Cerebellar cortex (tissue), 1 donor: Measurements from ENCODE around the gene SUMO4.

Experiments
- DNase-seq: peaks from one replicate; pipeline ENCODE4 v3.0.0-alpha.2; 2015; ENCODE audit warnings: low spot score

The SUMO4 gene

GRCh38 chr6:149389509-149390297 lies 10.4 kb upstream of the SUMO4 start:
- no peak for DNase-seq

- no peak for DNase-seq
These were observed 8.0 kb upstream of the SUMO4 start for GRCh38 chr6:149392093-149392492.

GRCh38 chr6:149392535-149392934 lies 7.5 kb upstream of the SUMO4 start:
- DNase-seq, result no peak

- DNase-seq, result no peak
These were observed 6.9 kb upstream of the SUMO4 start for GRCh38 chr6:149393002-149393679.

GRCh38 chr6:149395185-149395584 lies 4.9 kb upstream of the SUMO4 start:
- DNase-seq, result no peak

- no peak for DNase-seq
These were observed 2.7 kb upstream of the SUMO4 start for GRCh38 chr6:149397384-149397783.

- DNase-seq, result no peak
These were observed 3.5 kb downstream of the SUMO4 start for GRCh38 chr6:149403534-149403933.

- no peak for DNase-seq
These were observed 6.0 kb downstream of the SUMO4 start for GRCh38 chr6:149405823-149406765.

- DNase-seq, result no peak
These were observed 9.6 kb downstream of the SUMO4 start for GRCh38 chr6:149409617-149410016.

GRCh38 chr6:149410557-149410956 lies 10.5 kb downstream of the SUMO4 start:
- no peak for DNase-seq

GRCh38 chr6:149414009-149414408 lies 13.9 kb downstream of the SUMO4 start:
- no peak for DNase-seq

GRCh38 chr6:149414821-149415220 lies 14.8 kb downstream of the SUMO4 start:
- no peak for DNase-seq

GRCh38 chr6:149419696-149420404 lies 19.8 kb downstream of the SUMO4 start:
- DNase-seq, result no peak

- DNase-seq, result no peak
These were observed 21.1 kb downstream of the SUMO4 start for GRCh38 chr6:149421132-149421531.

GRCh38 chr6:149422581-149422980 lies 22.5 kb downstream of the SUMO4 start:
- DNase-seq, result no peak

- DNase-seq, result no peak
These were observed 23.9 kb downstream of the SUMO4 start for GRCh38 chr6:149423964-149424440.

- no peak for DNase-seq
These were observed 25.2 kb downstream of the SUMO4 start for GRCh38 chr6:149425224-149425623.

GRCh38 chr6:149425754-149426153 lies 25.7 kb downstream of the SUMO4 start:
- DNase-seq, result no peak

GRCh38 chr6:149428606-149429005 lies 28.5 kb downstream of the SUMO4 start:
- no peak for DNase-seq

GRCh38 chr6:149429427-149430360 lies 29.6 kb downstream of the SUMO4 start:
- DNase-seq, result no peak
